Dedifferentiated amniotic fluid mesenchymal stem cell (primary cell): Measurements from ENCODE around the gene HMX1.

Experiments used
- DNase-seq: peaks from one replicate; pipeline ENCODE4 v3.0.0-alpha.2; 2016; ENCODE audit errors: extremely low spot score

Gene HMX1

GRCh38 chr4:8910100-8910821 is 38.6 kb upstream of the HMX1 start:
- no peak for DNase-seq

- DNase-seq: no peak
Measured at GRCh38 chr4:8909548-8909947, 37.9 kb upstream of the HMX1 start.

GRCh38 chr4:8908206-8908893 is 36.7 kb upstream of the HMX1 start:
- DNase-seq: no peak

- DNase-seq: no peak
Measured at GRCh38 chr4:8907596-8908205, 36.1 kb upstream of the HMX1 start.

- DNase-seq: no peak
Measured at GRCh38 chr4:8906991-8907595, 35.5 kb upstream of the HMX1 start.

GRCh38 chr4:8906668-8906970 is 35.0 kb upstream of the HMX1 start:
- no peak for DNase-seq

GRCh38 chr4:8905773-8906667 is 34.4 kb upstream of the HMX1 start:
- no peak for DNase-seq

- DNase-seq: no peak
Measured at GRCh38 chr4:8905226-8905772, 33.7 kb upstream of the HMX1 start.

- DNase-seq: no peak
Measured at GRCh38 chr4:8904666-8905065, 33.0 kb upstream of the HMX1 start.

- no peak for DNase-seq
Measured at GRCh38 chr4:8904041-8904501, 32.4 kb upstream of the HMX1 start.

- DNase-seq: no peak
Measured at GRCh38 chr4:8901335-8901734, 29.7 kb upstream of the HMX1 start.

GRCh38 chr4:8900588-8900987 is 28.9 kb upstream of the HMX1 start:
- no peak for DNase-seq

- no peak for DNase-seq
Measured at GRCh38 chr4:8898419-8898818, 26.8 kb upstream of the HMX1 start.

- DNase-seq: no peak
Measured at GRCh38 chr4:8897251-8898167, 25.9 kb upstream of the HMX1 start.

GRCh38 chr4:8896506-8896905 is 24.9 kb upstream of the HMX1 start:
- DNase-seq: no peak

- DNase-seq: no peak
Measured at GRCh38 chr4:8896071-8896470, 24.4 kb upstream of the HMX1 start.

GRCh38 chr4:8895295-8895694 is 23.7 kb upstream of the HMX1 start:
- DNase-seq: no peak

GRCh38 chr4:8894424-8894816 is 22.8 kb upstream of the HMX1 start:
- DNase-seq: no peak

- DNase-seq: no peak
Measured at GRCh38 chr4:8893624-8894423, 22.2 kb upstream of the HMX1 start.

GRCh38 chr4:8893227-8893623 is 21.6 kb upstream of the HMX1 start:
- no peak for DNase-seq
